Measurements from ENCODE around the gene APOC1.
"Not testable (repeated sequence)": the region's sequence is repeated elsewhere in the genome, so short reads cannot be mapped to it uniquely, and the experiment has no call there.

Gene APOC1

DNA sequence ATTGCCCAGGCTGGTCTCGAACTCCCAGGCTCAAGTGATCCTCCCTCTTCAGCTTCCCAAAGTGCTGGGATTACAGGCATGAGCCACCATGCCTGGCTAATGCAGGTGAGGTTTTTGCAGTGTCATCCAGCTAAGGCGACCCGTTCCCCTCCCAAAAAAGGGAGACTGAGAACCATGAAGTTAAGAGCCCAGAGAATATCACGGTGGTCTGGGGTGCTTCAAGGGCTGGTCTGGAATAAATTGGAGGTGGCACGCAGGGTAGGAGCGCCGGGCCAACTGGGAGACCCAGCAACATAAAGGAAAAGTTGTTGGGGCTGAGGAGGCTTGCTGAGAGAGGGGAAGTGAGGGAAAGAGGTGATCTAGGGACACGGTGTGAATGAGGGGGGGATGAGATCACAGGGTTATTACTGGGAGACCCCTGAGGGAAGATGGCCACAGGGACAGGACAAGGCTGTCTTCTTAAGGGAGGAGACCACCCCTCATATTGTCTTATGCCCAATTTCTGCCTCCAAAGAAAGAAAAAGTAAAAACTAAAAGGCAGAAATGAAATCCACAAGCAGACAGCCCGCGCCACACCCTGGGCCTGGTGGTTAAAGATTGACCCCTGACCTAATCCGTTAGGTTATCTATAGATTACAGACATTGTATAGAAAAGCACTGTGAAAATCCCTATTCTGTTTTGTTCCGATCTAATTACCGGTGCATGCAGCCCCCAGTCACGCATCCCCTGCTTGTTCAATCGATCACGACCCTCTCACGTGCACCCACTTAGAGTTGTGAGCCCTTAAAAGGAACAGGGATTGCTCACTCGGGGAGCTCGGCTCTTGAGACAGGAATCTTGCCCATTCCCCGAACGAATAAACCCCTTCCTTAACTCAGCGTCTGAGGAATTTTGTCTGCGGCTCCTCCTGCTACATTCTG is 636 bp upstream of the APOC1 start:
- DNase-seq (ENCODE audit: low spot score) = not testable (repeated sequence)

DNA sequence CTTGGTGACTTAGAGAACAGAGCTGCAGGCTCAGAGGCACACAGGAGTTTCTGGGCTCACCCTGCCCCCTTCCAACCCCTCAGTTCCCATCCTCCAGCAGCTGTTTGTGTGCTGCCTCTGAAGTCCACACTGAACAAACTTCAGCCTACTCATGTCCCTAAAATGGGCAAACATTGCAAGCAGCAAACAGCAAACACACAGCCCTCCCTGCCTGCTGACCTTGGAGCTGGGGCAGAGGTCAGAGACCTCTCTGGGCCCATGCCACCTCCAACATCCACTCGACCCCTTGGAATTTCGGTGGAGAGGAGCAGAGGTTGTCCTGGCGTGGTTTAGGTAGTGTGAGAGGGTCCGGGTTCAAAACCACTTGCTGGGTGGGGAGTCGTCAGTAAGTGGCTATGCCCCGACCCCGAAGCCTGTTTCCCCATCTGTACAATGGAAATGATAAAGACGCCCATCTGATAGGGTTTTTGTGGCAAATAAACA is 9.9 kb downstream of the APOC1 start:
- no peak for DNase-seq (ENCODE audit: low spot score)

DNA sequence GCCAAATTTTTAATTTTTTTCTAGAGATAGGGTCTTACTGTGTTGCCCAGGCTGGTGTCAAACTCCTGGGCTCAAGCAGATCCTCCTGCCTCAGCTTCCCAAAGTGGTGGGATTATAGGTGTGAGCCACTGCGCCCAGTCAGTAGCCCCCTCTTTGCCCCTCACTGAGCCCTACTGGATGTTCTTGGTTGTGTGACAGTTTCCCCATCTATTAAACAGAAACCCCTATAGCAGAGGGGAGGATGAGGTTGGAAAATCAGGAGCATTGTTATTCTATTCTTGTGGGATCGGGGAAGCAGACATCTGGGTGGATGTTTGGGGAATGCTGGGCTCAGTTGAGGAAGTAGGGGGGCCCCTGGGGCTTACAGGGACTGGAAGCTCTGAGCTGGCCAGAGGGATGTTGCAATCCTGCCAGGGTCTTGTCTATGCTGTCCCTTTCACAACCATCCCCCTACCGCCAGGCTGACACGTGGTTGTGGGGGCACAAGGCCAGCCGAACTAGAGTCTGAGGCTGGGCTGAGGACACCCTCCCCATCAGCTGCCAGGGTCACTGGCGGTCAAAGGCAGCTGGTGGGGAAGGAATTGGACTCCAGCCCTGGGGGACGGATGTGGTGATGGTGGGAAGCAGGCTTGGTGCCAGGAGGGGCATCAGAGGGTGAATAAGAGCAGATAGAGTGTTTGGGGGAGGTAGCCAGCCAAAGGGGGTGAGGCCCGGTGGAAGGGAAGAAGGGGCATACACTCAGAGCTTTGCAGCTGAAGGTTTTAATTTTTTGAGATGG is 10.9 kb downstream of the APOC1 start:
- DNase-seq (ENCODE audit: low spot score) = no peak

DNA sequence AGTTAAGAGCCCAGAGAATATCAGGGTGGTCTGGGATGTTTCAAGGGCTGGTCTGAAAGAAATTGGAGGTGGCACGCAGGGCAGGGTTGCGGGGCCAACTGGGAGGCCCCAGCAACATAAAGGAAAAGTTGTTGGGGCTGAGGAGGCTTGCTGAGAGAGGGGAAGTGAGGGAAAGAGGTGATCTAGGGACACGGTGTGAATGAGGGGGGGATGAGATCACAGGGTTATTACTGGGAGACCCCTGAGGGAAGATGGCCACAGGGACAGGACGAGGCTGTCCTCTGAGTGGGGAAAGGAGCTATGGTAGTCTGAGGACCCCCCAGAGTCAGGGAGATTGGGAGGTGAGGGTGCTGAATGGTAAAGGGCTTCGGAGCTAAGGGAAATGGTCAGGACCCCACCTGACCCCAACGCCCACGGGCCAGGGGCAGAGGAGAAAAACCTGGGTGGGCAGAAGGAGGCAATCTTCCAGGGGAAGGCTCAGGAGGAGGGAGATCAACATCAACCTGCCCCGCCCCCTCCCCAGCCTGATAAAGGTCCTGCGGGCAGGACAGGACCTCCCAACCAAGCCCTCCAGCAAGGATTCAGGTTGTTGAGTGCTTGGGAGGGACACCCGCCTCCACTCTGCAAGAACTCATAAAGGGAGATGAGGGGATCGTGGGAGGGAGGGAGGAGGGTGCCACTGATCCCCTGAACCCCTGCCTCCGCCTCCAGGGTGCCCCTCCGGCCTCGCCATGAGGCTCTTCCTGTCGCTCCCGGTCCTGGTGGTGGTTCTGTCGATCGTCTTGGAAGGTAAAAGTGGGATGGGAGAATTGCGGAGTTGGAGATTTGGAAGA is 12.1 kb downstream of the APOC1 start:
- DNase-seq (ENCODE audit: low spot score) = not testable (repeated sequence)

DNA sequence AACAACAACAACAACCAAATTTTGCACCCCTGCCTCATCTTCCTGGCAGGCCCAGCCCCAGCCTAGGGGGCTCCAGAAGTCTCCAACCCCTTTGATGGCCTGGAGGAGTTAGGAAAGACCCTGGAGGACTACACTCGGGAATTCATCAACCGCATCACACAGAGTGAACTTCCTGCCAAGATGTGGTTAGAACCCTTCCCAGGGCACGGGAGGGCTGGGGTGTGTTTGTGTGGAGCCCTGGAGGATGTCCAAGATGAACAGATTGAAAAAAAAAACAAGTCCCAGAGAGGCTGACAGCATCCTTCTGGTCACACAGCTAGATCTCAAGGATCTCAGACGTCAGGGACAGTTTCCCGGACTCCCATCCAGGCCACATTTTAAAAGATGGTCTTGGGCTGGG is 13.3 kb downstream of the APOC1 start:
- no peak for DNase-seq (ENCODE audit: low spot score)

DNA sequence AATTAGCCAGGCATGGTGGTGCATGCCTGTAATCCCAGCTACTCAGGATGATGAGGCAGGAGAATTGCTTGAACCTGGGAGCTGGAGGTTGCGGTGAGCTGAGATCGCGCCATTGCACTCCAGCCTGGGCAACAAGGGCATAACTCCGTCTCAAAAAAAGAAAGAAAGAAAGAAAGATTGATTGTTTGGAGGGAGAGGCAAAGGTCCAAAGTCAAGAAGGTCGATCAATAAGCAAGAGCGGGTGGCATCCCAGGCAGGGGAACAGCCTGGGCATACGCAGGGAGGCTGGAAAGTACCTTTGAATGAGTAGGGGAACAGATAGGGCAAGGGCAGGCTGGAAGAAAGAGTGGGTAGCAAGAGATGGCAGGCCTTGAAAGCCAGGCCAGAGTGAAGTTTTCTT is 15.7 kb downstream of the APOC1 start:
- DNase-seq (ENCODE audit: low spot score) = no peak

DNA sequence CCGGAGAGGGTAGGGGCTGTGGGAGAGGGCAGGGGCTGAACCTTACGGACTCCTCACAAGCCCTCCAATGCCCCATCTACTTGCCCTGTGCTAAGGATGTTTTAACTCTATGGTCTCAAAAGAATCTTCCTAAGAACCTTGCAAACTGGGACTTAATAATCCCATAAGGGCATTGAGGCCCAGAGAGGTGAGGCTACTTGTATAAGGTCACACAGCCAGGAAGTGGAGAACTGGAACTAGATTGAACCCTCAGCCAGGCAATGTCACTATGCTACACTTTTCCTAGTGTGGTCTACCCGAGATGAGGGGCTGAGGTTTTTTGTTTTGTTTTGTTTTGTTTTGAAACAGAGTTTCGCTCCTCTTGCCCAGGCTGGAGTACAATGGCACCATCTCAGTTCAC is 17.1 kb downstream of the APOC1 start:
- no peak for DNase-seq (ENCODE audit: low spot score)

DNA sequence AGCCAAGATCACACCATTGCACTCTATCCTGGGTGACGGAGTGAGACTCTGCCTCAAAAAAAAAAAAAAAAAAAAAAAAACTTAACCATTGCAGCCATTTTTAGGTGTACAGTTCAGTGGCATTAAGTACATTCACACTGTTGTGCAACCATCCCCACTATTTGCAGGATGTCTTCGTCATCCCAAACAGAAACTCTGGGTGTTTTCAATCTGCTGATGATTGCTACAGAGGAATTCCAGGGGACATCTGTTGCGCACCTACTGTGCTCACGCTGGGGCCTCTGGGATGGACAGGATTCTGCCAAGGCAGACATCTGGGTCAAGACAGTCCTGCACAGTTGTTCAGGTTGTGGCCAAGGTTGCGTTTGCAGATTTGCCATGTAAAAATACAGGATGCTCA is 25.3 kb downstream of the APOC1 start:
- DNase-seq (ENCODE audit: low spot score) = no peak

DNA sequence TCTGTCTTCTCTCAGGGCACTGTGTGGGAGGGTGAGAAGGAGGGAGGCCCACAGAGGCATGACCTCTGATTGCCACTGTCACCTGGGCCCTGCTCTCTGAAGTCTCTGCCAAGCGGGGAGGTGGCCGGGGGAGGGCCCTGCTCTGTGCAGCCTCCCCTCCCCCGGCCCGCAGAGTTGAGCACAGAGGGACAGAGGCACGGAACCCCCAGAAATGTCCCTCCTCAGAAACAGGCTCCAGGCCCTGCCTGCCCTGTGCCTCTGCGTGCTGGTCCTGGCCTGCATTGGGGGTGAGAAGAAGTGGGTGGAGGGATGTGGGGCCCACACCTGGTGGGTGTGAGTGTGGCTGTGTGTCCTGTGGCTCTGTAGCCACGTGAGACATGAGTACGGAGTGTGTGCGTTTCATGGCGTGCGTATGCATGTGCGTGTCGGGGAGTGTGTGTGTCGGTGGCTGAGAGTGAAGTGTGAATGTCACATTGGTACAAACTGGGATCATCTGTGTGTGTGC is 27.7 kb downstream of the APOC1 start, which contains the start of gene APOC4:
Gene APOC4 (plus strand): TSS at position 171 of the 505 bp plus-strand sequence. CDS start 41 bp downstream, at position 212.
- DNase-seq (ENCODE audit: low spot score) = no peak

DNA sequence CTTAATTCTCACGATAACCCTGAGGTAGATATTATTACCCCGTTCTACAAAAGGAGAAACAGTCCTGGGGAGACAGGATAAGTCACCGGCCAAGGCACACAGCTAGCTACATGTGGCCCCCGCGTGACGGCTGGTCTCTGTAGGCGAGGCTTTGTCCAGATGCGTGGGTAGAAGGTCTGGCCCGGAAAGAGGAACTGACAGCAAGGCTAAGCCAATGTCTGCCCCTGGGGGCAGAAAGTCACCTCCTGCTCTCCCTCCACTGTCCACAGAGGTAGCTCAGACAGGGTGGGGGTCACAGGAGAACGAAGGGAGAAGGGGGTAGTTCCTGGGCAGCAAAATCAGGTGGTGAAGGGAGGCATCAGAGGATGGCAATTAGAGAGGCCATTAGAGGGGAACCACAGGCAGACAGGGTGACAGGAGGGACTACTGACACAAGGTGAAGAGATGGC is 29.4 kb downstream of the APOC1 start:
- peak; percentile 71 for DNase-seq (ENCODE audit: low spot score)

DNA sequence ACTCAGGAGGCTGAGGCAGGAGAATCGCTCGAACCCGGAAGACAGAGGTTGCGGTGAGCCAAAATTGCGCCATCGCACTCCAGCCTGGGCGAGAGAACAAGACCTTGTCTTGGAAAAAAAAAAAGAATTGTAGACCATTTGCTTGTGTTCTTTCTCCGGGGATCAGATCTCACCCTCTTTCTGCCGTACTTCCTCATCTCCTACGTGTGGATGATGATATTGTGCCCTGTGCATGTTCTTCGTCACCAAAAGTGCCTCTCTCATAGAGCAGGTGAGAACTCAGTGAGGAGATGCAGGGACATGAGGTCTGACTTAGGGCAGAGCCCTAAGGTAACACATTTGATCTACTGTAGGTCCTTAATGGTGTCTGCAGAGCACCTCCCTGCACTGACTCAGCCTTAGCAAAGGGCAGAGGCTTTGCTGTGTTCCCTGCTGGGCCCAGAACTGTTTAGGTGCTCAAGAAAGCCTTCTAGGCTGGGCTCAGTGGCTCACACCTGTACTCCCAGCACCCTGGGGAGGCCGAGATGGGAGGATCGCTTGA is 32.7 kb downstream of the APOC1 start:
- no peak for DNase-seq (ENCODE audit: low spot score)

DNA sequence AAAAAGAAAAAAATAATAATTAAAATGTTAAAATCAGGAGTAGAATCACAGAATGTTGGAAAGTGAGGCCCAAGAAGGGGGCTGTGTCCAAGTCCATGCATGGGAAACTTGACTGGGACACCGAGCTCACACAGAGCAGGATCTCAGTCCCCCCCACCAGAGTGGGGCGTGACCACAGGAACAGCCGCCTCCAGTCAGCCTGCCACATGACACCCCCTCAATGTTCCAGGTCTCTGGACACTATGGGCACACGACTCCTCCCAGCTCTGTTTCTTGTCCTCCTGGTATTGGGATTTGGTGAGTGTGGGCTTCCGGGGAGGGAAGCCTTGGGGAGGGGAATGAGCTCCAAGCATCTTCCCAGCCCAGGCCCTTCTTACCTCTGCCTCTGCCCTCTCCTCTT is 33.8 kb downstream of the APOC1 start:
- DNase-seq (ENCODE audit: low spot score) = no peak

DNA sequence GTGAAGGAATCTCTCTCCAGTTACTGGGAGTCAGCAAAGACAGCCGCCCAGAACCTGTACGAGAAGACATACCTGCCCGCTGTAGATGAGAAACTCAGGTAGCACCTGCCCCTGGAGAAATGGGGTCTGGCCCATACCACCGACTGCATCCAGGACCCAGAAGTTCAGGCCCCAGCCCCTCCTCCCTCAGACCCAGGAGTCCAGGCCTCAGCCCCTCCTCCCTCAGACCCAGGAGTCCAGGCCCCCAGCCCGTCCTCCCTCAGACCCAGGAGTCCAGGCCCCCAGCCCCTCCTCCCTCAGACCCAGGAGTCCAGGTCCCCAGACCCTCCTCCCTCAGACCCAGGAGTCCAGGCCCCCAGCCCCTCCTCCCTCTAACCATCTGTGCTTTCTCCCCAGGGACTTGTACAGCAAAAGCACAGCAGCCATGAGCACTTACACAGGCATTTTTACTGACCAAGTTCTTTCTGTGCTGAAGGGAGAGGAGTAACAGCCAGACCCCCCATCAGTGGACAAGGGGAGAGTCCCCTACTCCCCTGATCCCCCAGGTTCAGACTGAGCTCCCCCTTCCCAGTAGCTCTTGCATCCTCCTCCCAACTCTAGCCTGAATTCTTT is 34.5 kb downstream of the APOC1 start:
- peak; percentile 51 for DNase-seq (ENCODE audit: low spot score)

DNA sequence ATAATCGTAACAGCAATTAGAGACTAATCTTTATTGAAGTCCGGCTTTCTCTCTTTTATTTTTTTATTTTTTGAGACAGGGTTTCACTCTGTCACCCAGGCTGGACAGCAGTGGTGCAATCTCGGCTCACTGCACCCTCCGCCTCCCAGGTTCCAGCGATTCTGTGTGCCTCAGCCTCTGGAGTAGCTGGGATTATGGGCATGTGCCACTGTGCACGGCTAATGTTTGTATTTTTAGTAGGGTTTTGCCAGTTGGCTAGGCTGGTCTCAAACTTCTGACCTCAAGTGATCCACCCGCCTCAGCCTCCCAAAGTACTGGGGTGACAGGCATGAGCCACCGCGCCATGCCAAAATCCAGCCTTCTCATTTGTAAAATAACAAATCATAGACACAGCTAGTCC is 35.1 kb downstream of the APOC1 start:
- no peak for DNase-seq (ENCODE audit: low spot score)

DNA sequence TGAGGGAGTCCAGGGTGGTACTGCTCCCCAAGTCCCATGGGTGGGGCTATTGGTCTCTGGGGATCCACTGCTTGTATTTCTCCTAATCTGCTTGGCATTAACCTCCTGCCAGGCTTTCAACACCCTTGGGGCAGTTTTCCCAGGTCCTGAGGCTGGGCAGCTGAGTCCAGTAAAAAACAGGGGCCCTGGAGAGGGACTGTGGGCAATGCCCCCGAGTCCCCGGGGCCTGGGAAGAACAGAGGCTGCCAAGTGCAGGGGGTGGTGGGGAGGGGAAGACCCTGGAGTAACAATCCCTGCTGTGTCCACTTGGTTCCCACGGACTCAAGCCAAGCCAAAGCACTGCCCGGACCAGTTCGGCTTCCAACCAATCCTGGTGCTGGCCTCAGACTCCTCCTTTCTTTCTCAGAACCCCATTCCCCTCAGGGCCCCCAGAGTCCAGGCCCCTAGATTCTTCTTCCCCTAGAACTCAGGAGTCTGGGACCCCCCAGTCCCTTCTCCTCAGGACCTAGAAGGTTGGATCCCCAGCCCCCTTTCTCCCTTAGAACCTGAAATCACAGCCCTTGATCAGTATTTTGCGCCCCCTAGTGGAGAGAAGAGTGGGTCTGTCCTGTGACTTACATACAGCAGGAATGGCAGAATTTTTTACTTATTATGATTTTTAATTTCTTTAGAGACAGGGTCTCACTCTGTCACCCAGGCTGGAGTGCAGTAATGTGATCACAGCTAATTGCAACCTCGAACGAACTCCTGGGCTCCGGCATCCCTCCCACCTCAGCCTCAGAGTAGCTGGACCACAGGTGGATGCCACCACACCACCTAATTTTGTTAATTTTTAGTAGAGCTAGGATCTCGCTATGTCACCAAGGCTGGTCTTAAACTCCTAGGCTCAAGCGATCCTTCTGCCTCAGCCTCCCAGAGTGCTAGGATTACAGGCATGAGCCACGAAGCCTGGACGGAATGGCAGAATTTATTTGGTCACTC is 37.1 kb downstream of the APOC1 start:
- DNase-seq (ENCODE audit: low spot score) = peak; percentile 86

DNA sequence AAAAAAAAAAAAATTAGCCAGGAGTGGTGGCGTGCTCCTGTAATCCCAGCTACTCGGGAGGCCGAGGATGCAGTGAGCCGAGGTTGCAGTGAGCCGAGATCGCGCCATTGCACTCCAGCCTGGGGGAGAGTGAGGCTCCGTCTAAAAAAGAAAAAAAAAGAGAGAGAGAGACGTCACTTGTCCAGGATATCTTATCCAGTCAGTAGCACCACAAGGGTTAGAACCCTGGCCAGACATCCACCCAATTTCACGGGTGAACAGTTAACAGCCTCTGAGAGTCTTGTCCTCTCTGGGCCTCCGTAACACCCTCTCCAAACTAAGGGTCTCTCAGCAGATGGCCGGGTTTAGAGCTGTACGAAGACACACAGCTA is 39.9 kb downstream of the APOC1 start:
- DNase-seq (ENCODE audit: low spot score) = no peak

DNA sequence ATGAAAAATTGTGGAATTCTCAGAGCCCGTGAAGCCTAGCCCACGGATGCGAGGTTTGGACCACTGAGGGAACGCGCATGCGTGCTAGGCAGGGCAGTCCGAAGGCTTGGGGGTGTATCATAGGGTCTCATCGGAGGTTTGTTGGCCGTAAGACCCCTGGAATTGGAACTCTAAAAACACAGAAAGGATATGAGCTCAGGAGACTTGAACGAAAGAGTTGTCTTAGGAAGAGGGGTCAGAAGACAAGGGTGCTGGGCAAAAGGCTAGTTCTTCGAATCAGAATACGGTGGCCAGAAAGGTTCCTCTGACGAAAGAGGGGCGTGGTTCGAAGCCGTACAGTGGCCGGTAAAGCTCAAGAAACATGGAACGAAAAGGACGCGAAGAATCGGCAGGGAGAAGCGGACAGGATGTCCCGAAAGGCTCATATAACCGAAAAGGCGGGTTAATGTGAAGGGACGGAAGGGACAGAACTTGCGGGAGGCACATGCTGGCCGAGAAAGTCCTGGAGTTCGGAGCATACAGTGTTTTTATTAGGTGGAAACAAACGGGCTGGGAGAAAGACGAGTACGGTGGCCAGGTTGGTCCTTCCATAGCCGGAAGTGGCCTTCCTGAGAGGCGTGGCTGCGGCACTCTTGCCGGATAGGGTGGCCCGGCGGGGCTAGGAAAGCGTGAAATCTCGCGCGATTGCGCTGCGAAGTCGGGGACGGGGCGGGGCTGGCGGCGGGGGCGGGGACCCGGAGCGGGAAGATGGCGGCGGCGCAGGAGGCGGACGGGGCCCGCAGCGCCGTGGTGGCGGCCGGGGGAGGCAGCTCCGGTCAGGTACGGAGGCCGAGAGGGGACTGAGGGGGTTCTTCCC is 40.5 kb downstream of the APOC1 start, which contains the start of gene CLPTM1:
Gene CLPTM1 (plus strand): TSS at position 732 of the 856 bp plus-strand sequence. CDS start 16 bp downstream, at position 748.
- peak; percentile 95 for DNase-seq (ENCODE audit: low spot score)
